ENCODE results near the gene JAZF1. TPM values are rescaled to one million over a fixed set of nuclear protein-coding genes. Genes with fewer than 3 reads are reported as not detected.

JAZF1 gene
- total and polyA plus RNA-seq, 8 donors = 0.58 to 16.7 (median 7.2) TPM

DNA sequence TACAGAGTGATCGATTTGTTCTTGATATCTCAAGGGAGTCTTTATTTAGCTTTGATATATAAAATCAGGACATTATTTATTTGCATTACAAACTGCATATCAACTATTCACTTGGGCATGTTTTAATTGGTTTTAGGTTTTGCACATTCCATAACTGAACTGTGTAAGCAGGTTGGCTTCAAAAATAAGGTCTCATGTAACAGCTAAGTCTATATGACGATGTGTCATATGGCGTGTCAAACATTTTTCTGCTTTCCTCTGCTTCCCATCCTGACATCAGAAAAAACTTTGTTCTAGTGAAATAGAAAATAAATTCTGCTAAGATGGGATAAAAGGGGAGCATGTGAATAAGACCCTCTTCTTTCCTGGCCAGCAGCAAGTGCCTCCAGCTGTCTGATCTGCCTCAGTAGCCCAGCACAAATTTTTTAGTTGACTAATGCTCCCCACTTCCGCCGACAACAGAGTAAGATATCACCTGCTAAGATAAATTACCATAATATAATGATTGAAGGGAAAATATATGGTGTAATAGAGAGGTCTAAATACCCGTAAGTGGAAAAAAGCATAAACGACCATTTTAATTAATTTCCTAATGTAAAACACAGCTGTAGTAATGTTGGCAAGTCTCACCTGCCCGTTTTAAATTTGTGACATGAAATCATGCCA lies 260.2 kb downstream of the JAZF1 start:
- TF ChIP-seq POLR2AphosphoS5 (IDR thresholded peaks at IDR 0.05) (no peak), EP300 (IDR thresholded peaks at IDR 0.05) (no peak), POLR2A (IDR thresholded peaks at IDR 0.05) (no peak)
- TF ChIP-seq, protein P1, sequence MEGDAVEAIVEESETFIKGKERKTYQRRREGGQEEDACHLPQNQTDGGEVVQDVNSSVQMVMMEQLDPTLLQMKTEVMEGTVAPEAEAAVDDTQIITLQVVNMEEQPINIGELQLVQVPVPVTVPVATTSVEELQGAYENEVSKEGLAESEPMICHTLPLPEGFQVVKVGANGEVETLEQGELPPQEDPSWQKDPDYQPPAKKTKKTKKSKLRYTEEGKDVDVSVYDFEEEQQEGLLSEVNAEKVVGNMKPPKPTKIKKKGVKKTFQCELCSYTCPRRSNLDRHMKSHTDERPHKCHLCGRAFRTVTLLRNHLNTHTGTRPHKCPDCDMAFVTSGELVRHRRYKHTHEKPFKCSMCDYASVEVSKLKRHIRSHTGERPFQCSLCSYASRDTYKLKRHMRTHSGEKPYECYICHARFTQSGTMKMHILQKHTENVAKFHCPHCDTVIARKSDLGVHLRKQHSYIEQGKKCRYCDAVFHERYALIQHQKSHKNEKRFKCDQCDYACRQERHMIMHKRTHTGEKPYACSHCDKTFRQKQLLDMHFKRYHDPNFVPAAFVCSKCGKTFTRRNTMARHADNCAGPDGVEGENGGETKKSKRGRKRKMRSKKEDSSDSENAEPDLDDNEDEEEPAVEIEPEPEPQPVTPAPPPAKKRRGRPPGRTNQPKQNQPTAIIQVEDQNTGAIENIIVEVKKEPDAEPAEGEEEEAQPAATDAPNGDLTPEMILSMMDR (IDR thresholded peaks at IDR 0.05) = no peak
- Histone ChIP-seq H3K36me3 (no peaks in the 10 kb centered on the region), H3K27ac (no peak overlapping the region), H3K4me1 (peaks cover 0 to 38% (median 13%) of the 10 kb centered on the region in 4 donors), H3K9me3 (no peaks in the 10 kb centered on the region), H3K4me3 (no peak overlapping the region), H3K27me3 (no peaks in the 10 kb centered on the region)
- DNase-seq = no peak
- WGBS, 5 donors = 75 to 82% (median 80%) methylated on average over 8 of the region's 8 CpGs
- intact Hi-C loops (cut with DNase I; ENCODE audit: low total_unique reads) = loop anchor here (10.0 kb wide), 1 partner anchor 716 kb away; the partner anchor contains the start of gene HOXA13

DNA sequence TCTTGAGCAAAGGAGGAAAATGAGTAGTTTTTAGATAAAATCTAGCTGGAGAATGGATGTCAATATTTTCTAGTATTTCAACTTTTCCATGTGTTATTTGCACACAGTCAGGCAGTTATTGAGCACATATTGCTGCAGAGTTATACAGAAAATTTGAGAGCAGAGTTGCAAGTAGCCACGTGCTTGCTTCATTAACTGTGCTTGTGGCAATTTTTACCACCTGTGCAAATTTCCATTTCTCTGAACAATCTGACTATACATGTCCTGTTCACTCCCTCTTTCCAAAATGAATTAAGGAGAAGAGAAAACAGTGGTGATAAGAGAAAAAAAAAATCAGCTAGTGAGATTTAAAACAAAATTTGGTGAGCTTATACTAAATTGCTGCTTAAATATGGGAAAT lies 262.1 kb downstream of the JAZF1 start:
- Histone ChIP-seq H3K4me3 (no peak overlapping the region), H3K27ac (no peak overlapping the region), H3K27me3 (no peaks in the 10 kb centered on the region), H3K9me3 (no peaks in the 10 kb centered on the region), H3K36me3 (no peaks in the 10 kb centered on the region), H3K4me1 (peaks cover 0 to 38% (median 13%) of the 10 kb centered on the region in 4 donors)
- no peak for DNase-seq
- no peak for TF ChIP-seq POLR2AphosphoS5 (IDR thresholded peaks at IDR 0.05)
- TF ChIP-seq POLR2A (IDR thresholded peaks at IDR 0.05) = no peak
- TF ChIP-seq EP300 (IDR thresholded peaks at IDR 0.05) = no peak
- TF ChIP-seq, protein P1 (IDR thresholded peaks at IDR 0.05) = no peak
- WGBS, 5 donors = 86 to 100% (median 92%) methylated on average over 1 of the region's 1 CpG
- intact Hi-C loops (cut with DNase I; ENCODE audit: low total_unique reads) = no loop called here

DNA sequence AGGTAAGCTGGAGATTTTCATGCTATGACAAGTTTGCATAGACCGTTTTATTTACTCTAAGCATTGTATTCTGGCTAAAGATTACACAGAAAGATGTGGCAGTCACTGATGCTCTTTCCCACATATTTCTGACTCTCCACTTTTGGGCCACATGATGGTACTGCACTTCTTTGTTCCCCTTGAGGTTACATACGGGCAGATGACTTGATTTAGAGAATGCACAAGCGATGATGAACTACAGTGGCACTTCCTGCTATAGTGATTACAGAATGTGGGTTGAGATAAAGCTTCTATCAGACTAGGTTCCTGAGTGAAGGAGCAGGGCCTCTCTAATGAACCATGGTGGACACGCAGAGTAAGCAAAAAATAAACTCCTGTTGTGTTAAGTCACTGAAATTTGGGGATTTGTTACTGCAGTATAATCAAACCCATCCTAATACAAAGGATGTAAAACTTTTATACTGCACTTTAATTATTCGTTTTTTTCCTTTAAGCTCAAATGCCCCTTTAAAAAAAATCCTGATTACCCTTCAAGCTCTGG lies 262.8 kb downstream of the JAZF1 start:
- DNase-seq = no peak

DNA sequence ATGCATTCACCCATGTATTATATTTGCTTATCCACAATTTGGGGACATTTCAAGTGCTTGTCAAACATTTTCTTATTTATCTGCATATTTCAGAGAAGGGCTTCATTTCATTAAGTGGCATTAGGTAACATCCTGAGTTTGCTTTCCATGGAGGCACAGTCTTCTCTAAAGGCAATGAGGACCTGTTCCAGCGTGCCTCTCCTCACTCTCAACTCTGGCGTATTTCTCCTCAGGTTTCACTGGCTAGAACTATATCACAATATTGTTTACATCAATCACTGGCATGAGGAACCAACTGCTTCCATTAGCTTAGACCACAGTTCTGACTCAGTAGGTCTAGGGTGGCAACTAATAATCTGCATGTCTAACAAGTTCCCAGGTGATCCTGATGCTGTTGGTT lies 263.5 kb downstream of the JAZF1 start:
- TF ChIP-seq POLR2A (IDR thresholded peaks at IDR 0.05) = no peak
- TF ChIP-seq, protein P1 (IDR thresholded peaks at IDR 0.05) = no peak
- intact Hi-C loops (cut with DNase I; ENCODE audit: low total_unique reads) = no loop called here
- WGBS, 5 donors = 97 to 100% (median 98%) methylated on average over 2 of the region's 2 CpGs

More for the DNA sequence above, 262.8 kb downstream of the JAZF1 start:
- intact Hi-C loops (cut with DNase I; ENCODE audit: low total_unique reads) = no loop called here
- Histone ChIP-seq H3K36me3 (no peaks in the 10 kb centered on the region), H3K27ac (no peak overlapping the region), H3K4me1 (peaks cover 0 to 32% (median 13%) of the 10 kb centered on the region in 4 donors), H3K9me3 (no peaks in the 10 kb centered on the region), H3K4me3 (no peak overlapping the region), H3K27me3 (no peaks in the 10 kb centered on the region)
- 69 to 75% (median 70%) methylated on average over 5 of the region's 5 CpGs for WGBS, 5 donors
- TF ChIP-seq POLR2AphosphoS5 (IDR thresholded peaks at IDR 0.05) = peak in 1 of 3 donors; percentile 8
- TF ChIP-seq, protein P1 (IDR thresholded peaks at IDR 0.05) = no peak

More for the DNA sequence above, 263.5 kb downstream of the JAZF1 start:
- H3K4me3 ChIP-seq = no peak overlapping the region
- peaks cover 0 to 31% (median 13%) of the 10 kb centered on the region in 4 donors for H3K4me1 ChIP-seq
- DNase-seq = no peak
- H3K36me3 ChIP-seq = no peaks in the 10 kb centered on the region
- H3K27ac ChIP-seq = no peak overlapping the region
- H3K9me3 ChIP-seq = no peaks in the 10 kb centered on the region
- no peaks in the 10 kb centered on the region for H3K27me3 ChIP-seq
